Brain pericyte (primary cell): ENCODE results near the gene GRIK4.
A peak's percentile ranks its signal among the peaks of the same experiment; 100 is the strongest.

Experiments
- DNase-seq: peaks from one replicate; pipeline ENCODE4 v3.0.0-alpha.2; 2012; ENCODE audit warnings: low read depth, low spot score

The GRIK4 gene

DNA sequence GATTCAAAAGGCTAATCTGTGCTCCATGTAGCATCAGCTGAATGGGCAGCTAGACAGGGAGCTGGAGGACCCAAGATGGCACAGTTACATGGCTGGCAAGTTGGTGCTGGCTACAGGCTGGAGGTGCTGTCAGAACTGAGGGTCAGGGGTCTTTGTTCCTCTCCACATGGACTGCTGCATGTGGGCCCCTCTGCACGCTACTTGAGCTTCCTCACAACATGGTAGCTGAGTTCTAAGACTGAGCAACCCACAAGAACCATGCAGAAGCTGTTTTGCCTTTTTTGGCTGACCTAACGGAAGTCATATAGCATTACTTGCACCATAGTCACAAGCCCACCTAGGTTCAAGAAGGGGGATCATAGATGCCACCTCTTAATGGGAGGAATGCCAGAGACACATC lies 196.1 kb downstream of the GRIK4 start:
- DNase-seq: no peak

DNA sequence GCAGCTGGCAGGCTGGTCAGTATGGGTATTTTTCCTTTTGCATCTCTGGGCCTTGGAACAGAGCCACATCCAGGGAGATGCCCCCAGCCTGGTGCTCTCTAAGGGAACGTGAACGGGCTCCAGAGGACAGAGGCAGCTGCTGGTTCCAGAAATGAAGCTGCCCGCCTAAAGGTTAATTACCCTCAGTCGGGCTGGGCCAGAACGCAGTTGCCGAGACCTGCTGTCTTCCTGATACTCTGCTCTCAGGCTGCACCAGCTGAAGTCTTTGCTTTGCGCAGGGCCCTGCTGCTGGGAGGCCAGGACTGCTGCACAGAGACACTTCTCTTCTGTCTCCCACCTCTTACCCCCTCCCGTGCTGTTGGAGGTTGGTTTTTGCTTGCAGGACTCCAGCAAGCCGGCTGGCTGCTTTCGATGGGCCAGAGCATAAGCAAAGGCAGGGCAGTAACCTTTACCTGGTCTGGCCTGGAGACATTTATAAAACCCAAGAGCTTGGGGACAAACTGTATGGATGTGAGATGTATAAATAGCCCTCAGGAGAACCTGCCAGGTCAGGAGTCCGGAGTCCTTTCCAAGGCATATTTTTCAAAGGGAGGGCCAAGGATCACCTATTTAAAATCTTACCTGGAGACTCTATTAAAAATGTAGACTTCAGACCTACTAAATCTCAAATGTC lies 197.1 kb downstream of the GRIK4 start:
- no peak for DNase-seq

DNA sequence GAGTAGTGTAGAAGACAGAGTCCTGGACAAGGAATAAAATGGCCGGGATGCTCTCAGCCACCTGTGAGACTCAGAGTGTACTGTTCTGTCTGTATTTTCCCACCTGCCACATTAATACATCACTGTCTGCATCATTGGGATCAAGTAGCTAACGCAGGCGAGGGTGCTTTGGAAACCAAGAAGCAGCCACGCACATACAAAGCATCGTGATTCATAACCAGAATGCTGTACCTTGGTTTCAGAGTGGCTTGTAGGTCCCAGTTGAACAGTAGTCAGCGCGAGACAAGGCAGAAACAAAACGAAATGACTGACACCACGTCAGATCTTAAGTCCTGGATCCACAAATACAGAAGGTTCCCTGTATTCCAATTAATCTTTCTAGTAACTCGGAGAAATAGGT lies 198.3 kb downstream of the GRIK4 start:
- no peak for DNase-seq

DNA sequence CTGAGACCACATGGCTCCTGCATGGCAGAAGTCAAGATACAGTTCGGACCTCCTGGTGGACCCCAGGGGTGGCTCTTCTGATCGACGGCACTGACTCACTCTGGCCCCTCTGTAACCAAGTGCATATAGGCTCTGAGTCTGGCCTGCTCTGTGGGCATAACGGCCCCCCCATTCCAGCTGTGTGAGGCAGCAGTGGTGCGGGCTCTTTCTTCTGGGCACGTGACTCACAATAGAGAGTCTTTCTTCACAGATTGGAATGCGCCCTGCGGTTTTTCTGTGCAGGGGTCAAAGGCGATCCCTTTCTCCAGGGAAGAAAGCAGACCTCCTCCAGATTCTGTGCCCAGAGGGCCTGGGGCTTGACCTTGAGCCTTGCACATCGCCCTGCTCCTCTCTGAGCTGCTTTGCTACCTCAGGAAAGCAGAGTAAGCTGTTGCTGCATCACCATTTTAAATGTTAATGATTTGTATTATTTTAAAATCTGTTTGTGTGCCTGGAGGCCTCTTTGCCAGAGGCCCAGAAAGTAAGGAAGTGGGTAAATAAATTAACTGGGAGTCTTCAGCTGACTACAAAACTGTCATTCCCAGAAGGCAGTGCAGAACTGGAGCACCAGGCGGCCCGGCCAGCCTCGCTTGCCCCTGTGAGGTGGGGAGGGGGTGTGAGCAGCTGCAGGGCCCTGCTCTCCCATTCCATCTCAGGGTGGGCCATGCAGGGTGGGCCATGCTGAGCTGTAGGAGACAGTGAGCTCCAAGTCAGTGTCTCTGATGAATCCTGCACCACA lies 199.0 kb downstream of the GRIK4 start:
- peak; percentile 92 for DNase-seq

DNA sequence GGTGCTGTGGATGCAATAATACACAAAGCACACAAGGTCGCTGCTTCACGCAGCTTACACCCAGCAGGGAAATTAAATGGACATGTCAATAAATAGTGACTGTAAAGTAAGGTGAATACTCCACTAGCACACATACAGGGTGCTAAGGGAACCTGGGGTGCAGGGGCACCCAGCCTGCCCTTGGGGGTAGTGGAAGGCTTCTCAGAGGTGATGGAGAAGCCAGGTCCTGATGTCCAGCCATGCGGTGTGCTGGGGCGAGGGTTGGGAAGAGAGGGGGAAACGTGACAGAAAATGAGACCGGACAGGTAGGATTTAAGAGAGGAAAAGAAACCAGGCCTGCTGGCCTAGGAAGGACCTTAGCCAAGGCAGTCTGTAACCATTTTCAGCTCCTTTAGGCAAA lies 200.5 kb downstream of the GRIK4 start:
- no peak for DNase-seq

DNA sequence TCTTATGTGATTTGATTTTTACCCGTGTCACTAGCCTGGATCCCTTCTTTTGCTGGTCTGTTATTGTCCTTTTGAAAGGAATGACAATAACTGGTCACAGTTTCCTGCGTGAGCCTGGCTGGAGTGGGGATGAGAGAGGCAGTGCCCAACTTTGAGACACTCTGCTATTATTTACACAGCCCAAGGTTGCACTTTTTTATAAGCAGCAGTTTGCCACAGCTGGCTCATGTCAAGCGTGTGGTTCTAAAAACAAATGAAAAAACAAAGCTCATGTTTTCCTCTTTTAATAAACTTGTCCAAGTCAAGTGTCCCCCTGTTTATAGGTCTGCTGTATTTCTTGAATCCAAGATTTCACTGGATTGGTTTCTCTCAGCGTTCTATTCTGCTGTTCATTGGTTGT lies 201.3 kb downstream of the GRIK4 start:
- DNase-seq: no peak

DNA sequence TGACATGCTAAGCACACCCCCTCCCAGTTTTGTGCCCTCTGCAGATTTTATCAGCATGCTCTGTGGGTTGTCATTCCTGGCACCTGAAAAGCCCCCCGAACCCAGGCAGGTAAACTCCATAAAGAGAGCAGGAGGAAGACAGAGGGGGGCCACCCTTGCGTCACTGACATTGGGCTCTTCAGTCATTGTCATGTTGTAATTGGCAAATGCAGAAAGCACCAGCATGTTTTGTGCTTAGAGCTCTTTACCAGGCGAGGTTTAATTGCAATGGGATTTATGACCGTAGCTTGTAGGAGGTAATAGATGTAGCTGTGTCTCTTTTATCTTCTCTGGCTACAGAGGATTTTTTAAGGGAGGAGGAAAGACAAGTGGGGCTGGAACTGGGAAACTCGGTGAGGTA lies 201.7 kb downstream of the GRIK4 start:
- no peak for DNase-seq

DNA sequence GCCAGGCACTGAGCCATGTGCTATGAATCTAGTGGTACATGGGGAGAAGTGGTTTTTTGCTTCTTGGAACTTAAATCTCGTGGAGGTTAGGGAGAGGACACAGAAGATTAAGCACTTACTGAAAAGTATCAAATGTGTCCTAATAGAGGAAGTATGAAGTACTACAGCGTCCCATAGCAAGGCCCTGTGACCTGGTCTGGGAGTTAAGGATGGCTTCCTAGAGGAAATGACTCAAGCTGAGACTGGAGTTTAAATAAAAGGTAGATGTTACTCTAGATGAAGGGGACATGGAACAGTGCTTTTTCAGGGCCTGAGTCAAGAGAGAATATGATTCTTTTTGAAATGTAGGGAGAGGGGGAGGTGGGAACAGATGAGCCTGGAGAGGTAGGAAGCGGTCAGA lies 202.9 kb downstream of the GRIK4 start:
- DNase-seq: no peak

DNA sequence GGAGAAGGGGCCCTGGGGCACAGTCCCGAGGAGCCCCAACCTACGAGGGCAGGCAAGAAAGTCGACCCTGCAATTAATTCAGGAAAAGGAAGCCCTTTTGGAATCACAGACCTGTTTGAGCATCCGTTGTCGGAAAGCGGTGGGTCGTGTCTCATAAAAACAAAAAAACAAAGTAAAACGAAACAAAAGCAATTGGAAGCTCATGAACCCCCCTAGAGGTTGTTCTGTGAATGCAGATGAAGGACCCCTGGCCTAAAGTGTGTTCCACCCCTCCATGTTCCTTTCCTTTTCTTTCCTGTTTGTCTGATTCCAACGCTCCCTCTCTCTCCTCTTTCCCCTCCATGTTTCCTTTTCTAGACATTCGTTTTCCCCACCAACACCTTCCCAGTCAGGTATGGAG lies 203.7 kb downstream of the GRIK4 start:
- no peak for DNase-seq

DNA sequence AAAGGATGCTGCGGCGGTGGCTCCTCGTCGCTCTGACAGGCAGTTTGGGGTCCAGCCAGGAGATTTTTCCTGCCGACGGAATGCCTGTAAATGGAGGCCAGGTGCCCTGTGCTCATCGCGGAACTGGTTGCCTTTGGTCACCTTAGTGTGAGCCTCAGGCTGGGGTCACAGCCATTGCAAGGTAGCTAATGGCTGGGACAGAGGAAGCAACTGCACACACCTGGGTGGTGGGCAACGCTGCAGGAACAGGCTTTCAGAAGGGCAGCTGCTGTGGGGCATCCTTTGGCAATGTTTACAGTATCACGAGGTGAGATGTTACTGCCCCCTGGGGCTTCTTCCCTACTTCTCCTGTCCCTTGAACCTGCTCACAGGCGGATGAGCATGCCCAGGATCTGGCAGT lies 205.5 kb downstream of the GRIK4 start:
- DNase-seq: no peak

DNA sequence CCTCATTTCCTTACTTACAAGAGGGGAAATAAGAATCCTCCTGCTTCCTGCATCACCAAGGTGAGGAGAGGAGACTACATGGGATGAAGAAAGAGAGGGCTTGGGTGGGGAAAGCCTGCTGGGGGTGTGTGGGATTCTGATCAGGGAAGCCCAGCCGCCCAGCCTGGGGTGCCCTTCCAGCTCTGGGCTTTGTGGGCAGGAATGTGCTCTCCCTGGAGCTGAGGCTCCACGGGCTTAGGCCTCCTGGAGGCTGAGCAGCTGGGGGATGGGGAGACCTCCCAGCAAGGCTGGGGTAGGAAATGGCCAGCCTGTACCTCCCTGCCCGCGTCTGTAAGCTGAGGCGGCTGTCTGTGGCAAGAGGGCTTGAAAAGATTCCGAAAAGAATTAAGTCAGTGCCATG lies 206.1 kb downstream of the GRIK4 start:
- DNase-seq: no peak

DNA sequence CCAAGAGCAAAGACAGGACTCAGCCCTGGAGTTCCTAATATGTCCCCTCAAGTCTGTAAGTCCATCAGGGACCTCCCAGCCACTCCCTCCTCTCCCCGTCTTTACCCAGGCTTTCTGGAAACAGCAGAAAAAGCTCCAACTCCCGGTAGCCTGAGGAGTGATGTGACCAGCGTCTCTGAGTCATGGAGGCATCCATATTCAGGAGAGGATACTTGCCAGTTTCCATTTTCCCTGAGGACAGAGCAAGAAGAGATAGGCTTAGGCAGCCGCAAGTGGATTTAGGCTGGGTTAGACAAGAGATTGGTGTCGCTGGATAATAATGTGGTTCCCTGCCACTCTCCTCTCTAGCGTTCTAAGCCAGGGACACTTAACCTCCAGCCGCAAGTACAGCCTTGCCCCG lies 206.6 kb downstream of the GRIK4 start:
- no peak for DNase-seq

DNA sequence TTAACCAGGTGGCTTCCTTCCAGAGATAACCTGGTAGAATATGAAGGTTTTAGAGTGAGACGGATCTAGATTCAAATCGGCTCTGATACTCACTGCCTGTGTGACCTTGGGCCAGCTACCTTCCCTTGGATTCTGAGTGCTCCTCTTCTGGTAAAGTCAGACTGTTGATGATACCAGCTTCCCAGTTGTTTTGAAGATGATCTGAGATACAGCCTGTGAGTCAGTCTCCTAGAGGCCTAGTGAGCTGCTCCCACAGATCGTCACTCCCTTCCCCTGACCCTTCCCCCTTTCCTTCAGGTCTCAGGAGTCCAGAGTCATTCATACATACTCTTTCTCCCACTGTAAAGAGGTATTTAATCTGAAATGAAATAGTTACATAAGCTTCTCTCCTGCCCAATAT lies 207.8 kb downstream of the GRIK4 start:
- no peak for DNase-seq

DNA sequence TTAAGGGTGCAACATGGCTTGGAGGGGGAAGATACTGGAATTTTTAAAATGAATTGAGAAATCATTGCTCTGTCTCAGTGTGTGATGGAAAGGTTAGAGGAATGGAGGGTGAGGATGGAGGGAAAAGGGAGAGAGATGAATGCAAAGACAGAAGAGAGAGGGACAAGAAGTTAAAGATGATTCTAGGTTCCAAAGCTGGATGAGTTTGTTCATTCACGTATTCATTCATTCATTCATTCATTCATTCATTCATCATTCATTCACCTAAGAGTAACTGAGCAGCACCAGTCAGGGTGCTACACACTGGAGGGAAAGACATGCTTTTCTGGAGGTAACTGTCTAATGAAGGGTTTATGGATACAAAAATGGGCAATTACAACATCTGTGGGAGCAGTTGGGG lies 209.2 kb downstream of the GRIK4 start:
- DNase-seq: no peak

DNA sequence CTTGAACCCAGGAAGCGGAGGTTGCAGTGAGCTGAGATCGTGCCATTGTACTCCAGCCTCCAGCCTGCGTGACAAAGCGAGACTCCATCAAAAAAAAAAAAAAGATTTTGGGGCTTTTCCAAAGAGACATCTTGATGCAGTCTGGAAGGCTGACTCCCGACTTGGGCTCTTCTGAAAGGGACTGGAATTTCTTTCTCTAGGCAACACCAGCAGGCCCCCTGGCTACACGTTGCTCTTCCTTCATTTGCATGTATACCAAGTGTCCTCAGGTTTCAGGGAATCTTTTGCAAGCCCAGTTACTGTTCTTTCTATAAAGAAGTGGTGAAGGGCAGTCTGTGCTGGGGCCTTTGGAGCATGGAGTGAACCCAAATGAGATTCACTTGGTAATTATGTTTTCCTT lies 211.0 kb downstream of the GRIK4 start:
- DNase-seq: no peak

DNA sequence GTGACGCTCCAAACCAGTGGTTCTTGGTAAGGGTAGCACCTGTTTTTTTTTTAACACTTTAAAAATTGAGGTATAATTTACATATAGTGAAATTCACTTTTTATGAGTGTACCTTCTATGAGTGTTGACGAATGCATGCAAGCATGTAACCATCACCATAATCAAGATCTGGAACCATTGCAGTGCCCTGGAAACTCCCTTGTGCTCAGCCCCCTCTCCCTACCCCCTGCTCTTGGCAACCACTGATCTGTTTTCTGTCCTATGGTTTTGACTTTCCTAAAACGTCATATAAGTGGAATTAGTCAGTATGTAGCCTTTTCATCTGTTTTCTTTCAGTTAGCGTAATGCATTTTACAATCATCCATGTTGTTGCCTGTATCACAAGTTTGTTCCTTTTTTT lies 212.2 kb downstream of the GRIK4 start:
- no peak for DNase-seq

DNA sequence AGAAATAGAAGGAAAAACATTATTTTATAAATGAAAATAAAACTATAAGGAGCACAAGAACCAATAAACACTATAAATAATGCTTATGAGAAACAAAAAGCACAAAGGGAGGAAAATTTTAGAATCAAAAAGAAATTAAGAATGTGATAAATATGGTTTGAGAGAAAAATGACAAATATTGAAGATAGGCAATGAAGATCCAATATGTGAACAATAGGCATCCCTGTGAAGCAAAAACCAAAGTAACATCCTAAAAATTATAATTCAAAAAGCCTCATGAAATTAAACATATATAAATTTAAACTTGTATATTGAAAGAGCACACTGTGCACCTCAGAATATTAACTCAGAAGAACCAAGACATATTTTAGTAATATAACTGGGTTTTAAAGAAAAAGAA lies 216.2 kb downstream of the GRIK4 start:
- no peak for DNase-seq

DNA sequence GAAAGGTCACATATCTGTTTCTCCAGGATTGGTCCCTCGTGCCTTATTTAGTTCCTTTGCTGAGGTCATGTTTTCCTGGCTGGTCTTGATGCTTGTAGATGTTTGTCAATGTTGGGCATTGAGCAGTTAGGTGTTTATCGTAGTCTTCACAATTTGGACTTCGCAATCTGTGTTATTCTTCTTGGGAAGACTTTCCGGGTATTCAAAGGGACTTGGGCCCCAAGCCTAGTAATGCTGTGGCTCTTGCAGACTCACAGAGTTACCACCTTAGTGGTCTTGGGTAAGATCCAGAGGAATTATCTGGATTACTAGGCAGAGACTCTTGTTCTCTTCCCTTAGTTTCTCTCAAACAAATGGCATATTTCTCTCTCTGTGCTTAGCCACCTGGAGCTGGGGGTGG lies 223.5 kb downstream of the GRIK4 start:
- DNase-seq: no peak

DNA sequence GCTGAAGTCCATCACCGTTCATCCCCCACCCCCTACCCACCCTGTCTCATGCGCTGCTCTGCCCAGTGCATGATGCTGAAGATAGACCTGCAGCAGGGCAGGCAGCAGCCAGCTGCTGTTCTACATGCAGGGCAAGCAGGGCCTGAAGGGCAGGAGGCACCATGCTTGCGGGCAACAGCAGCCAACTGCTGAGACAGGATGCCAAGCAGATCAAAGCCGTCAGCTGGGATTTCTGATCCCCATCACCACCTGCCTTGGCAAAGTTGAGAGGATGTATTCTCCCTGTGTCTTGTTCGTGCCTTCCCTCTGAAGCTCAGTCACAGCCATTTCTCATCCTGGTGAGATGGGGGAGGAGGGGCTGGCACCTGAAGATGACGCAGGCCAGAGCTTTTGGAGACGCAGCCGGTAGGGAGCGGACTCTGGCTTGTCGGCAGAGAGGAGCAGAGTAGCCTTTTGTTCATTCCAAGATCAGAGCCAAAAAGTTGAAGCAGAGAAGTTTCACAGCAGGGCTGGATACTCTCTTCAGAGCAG lies 227.0 kb downstream of the GRIK4 start:
- DNase-seq: no peak

DNA sequence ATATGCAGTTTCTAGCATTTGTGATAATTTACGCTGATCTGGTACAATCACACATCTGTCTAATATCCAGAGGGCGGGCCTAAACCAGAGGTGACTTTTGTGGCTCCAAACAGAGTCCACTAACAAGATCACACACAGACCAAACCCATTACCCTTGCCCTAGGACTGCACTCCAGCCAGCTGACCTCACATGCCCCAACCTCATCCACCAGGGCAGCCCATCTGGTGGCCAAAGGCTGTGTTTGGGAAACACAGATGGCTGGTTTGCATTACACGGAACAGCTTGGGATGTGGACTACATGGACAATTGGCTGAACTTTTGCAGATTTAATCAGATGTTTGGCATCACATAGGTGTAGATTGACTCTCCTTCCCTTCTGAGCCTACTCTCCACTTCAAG lies 228.2 kb downstream of the GRIK4 start:
- no peak for DNase-seq

DNA sequence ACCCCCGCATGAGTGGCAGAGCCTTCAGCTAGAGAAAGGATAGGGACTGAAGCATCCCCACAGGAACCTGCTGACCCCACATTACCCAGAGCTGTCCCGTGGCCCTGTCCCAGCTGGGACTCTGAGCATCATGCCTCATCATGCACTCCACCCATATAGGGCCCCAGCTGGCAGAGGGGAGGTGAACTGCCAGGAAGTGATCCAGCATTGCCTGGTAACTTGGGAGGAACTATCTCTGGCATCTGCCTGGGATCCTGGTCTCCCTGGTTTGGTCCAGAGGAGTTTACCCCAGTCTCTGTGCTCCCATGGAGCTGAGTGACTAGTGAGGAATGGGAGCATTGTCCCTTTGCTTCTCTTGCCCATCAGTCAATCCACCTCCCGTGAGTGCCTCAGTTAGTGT lies 228.8 kb downstream of the GRIK4 start:
- DNase-seq: no peak

DNA sequence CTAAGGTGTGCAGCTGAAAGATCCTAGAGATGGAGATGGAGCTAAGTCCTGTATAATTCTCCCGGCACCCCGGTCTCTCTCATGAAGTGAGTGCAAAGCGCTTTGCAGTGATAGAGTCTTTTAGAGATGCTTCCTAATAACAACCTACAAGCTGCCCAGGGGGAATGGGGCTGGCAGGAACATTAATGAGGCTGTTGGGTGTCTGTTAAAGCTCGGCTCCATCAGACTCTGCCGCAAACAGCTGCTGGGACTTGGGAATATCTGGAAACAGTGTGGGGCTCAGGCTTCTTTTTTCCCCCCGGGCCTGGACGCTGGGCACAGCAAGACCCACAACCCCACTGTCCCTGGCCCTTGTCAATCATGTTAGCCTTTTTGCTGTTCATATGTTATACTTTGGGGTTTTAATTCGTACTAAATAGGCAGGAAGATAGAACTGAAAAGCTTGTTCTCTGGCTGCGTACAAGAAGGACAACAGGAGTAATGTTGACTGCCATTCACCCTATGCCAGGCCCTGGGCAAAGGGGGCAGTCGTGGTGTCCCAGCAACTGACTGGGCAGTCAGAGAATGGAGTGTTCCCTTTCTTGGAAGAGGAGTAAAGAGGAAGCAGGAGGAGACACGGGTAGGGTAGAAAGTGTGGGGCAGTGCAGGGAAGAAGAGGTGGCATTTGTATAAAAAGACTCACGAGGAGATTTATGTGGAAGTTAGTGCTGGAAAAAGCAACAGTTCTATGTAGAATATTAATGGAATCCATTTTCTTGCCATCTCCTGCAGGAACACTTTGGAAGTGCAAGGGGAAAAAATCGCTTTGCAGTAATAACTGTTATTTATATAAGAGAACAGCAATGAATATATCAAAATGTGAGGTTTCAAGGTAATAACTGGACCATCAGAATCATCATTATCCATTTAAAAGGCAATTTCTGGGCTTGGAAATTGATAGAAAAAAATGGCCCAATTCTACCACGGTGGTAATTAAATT lies 232.8 kb downstream of the GRIK4 start:
- DNase-seq: no peak
